ENCODE results near the gene DENND5A. TPM values are rescaled to one million over a fixed set of nuclear protein-coding genes. Genes with fewer than 3 reads are reported as not detected.

Gene DENND5A
- total and polyA plus RNA-seq, 10 of the 15 experiments (the other 5 are each of a cell fraction or from before 2014, with no cell fraction given) = 15.6 to 157 (median 85.1) TPM

GRCh38 chr11:9285850-9286587, 20.9 kb upstream of the DENND5A start (continued):
- TF ChIP-seq FOXK2 (IDR thresholded peaks at IDR 0.05) = no peak
- TF ChIP-seq, protein P1, sequence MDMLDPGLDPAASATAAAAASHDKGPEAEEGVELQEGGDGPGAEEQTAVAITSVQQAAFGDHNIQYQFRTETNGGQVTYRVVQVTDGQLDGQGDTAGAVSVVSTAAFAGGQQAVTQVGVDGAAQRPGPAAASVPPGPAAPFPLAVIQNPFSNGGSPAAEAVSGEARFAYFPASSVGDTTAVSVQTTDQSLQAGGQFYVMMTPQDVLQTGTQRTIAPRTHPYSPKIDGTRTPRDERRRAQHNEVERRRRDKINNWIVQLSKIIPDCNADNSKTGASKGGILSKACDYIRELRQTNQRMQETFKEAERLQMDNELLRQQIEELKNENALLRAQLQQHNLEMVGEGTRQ (IDR thresholded peaks at IDR 0.05; ENCODE audit: borderline replicate concordance, low read depth, low read length) = no peak
- TF ChIP-seq NRF1 (conservative IDR thresholded peaks at IDR 0.05; ENCODE audit: low read depth, low read length) = no peak
- TF ChIP-seq SREBF2 (IDR thresholded peaks at IDR 0.05; ENCODE audit: low read length) = no peak
- no peak for TF ChIP-seq RBBP5 (conservative IDR thresholded peaks at IDR 0.05)
- TF ChIP-seq HDAC6 (IDR thresholded peaks at IDR 0.05; ENCODE audit: unreplicated experiment) = no peak
- no peak for TF ChIP-seq MYB (IDR thresholded peaks at IDR 0.05; ENCODE audit: borderline replicate concordance, low read depth, low read length)
- no peak for TF ChIP-seq PAX5 (IDR thresholded peaks at IDR 0.05; ENCODE audit: borderline replicate concordance, low read depth, low read length)

GRCh38 chr11:9280655-9281301, 15.6 kb upstream of the DENND5A start:
- in situ Hi-C loops (cut with MboI) (no loop called here), intact Hi-C loops (cut with micrococcal nuclease; ENCODE audit: unreplicated experiment) (no loop called here)
- ChIA-PET RAD21 (ENCODE audit: unreplicated experiment) (interaction anchor here (0.7 to 2.0 kb wide), 13 partner anchors 10 to 255 kb away, joined by 3 to 9 read pairs (median 3); partner anchors contain the start of genes DENND5A and TMEM41B), CTCF (interaction anchor here (0.6 to 2.2 kb wide), 13 partner anchors 18 to 1598 kb away, joined by 3 to 10 read pairs (median 3); no protein-coding TSS in a partner anchor), SMC1A (ENCODE audit: uncharacterized antibody, unreplicated experiment) (interaction anchor here (0.6 to 2.3 kb wide), 26 partner anchors 13 to 450 kb away, joined by 3 to 25 read pairs (median 4); no protein-coding TSS in a partner anchor), POLR2A (interaction anchor here (0.7 to 1.7 kb wide), 7 partner anchors 16 to 179 kb away, joined by 3 to 8 read pairs (median 4); partner anchors contain the start of genes DENND5A and TMEM41B)
- Histone ChIP-seq H4K20me1 (ENCODE audit: control insufficient read depth, insufficient read depth) (no peaks in the 10 kb centered on the region), H3K27ac (ENCODE audit: control insufficient read depth, insufficient read depth) (peak overlapping the region; percentile 44), H3K27me3 (replicated peaks in 1 of 2; ENCODE audit: control insufficient read depth in 2 of 2, insufficient read depth in 2 of 2, low read length in 1 of 2) (no peaks in the 10 kb centered on the region), H3K4me1 (ENCODE audit: control insufficient read depth, insufficient read depth, low read length) (peaks cover 11% of the 10 kb centered on the region), H3K9ac (ENCODE audit: control insufficient read depth, insufficient read depth, low read length) (no peak overlapping the region), H3K4me2 (ENCODE audit: control insufficient read depth, insufficient read depth) (peak overlapping the region; percentile 74; the same call in 1 of the 2 replicates), H3K36me3 (ENCODE audit: control insufficient read depth in 2 of 2, insufficient read depth in 2 of 2, low read length in 1 of 2) (no peaks in the 10 kb centered on the region; a peak in 1 of 4 replicates), H3K4me3 (no peak overlapping the region), H2AFZ (ENCODE audit: control insufficient read depth, low read depth, low read length) (no peak overlapping the region), H3K9me3 (replicated peaks; ENCODE audit: control insufficient read depth, insufficient read depth, low read length) (no peaks in the 10 kb centered on the region), H3K79me2 (ENCODE audit: control insufficient read depth, insufficient read depth, low read length) (no peaks in the 10 kb centered on the region)
- DNase-seq (ENCODE audit: low read depth, low spot score) (peak; percentile 58), FAIRE-seq (peak; percentile 99), ATAC-seq (peak; percentile 97)
- BruUV-seq (replicated peaks) = no TSS peak
- WGBS (ENCODE audit: insufficient coverage, insufficient replicate concordance, low lambda C conversion rate, missing lambda C conversion rate) = 25% methylated on average over 4 of the region's 4 CpGs
- TF ChIP-seq JUNB (IDR thresholded peaks at IDR 0.05) = no peak
- TF ChIP-seq BHLHE40 (IDR thresholded peaks at IDR 0.05; ENCODE audit: borderline replicate concordance in 1 of 2, low read depth in 2 of 2, low read length in 1 of 2) = peak in 1 of 2 experiments; percentile 38; a peak in 1 of 4 replicates
- no peak for TF ChIP-seq CEBPB (IDR thresholded peaks at IDR 0.05; ENCODE audit: borderline replicate concordance in 1 of 2, low read depth in 2 of 2, low read length in 2 of 2)
- no peak for TF ChIP-seq ELK1 (IDR thresholded peaks at IDR 0.05; ENCODE audit: low read depth, low read length)
- no peak for TF ChIP-seq CTCF (IDR thresholded peaks at IDR 0.05 in 2 of 3, conservative IDR thresholded peaks at IDR 0.05 in 1 of 3; ENCODE audit: control insufficient read depth in 2 of 3, extremely low read depth in 1 of 3, insufficient read depth in 1 of 3, low read depth in 3 of 3, low read length in 3 of 3)
- TF ChIP-seq, protein P2, sequence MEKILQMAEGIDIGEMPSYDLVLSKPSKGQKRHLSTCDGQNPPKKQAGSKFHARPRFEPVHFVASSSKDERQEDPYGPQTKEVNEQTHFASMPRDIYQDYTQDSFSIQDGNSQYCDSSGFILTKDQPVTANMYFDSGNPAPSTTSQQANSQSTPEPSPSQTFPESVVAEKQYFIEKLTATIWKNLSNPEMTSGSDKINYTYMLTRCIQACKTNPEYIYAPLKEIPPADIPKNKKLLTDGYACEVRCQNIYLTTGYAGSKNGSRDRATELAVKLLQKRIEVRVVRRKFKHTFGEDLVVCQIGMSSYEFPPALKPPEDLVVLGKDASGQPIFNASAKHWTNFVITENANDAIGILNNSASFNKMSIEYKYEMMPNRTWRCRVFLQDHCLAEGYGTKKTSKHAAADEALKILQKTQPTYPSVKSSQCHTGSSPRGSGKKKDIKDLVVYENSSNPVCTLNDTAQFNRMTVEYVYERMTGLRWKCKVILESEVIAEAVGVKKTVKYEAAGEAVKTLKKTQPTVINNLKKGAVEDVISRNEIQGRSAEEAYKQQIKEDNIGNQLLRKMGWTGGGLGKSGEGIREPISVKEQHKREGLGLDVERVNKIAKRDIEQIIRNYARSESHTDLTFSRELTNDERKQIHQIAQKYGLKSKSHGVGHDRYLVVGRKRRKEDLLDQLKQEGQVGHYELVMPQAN (conservative IDR thresholded peaks at IDR 0.05) = no peak
- TF ChIP-seq NRF1 (conservative IDR thresholded peaks at IDR 0.05; ENCODE audit: low read depth, low read length) = no peak
